ENCODE measurements around the gene ALKBH5.

ALKBH5 gene

DNA sequence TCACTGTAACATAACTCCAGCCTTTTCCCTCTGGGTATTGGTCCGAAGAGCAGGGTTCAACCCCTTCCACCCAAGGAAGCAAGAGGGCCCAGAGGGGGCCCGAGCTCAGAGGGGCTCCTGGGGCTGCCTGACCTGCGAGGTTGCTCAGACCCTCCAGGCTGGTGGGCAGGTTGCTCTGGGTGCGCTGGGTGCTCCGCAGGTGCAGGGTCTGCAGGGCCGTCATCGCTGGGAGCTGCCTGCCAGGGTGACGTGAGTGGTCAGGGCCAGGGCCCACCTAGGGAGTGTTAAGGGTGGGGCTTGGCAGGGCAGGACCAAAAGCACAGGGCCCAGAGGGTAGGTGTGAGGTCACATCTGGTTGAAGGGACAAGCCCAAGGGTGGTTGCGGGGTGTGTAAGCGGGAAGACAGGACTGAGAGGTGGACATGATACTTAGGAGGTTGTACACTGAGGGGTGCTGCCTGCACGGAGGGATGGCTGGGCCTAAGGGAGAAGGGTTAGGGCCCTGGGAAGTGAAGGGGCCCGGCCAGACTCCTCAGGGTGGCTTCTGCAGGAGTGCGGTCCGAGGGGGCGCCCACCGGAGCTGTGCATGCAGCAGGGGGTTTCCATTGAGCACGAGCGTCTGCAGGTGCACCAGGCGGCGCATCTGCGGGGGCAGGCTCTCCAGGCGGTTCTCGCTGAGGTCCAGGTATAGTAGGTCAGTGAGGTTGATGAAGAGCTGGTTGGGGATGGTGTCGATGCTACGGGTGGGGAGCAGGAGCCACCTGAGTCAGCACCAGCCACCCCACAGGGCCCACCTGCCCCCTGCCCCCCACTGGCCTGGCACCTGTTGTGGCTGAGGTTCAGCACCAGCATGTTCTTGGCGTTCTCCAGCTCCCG lies 70.6 kb downstream of the ALKBH5 start:
- Histone ChIP-seq H3K79me2 (ENCODE audit: insufficient read depth, low read length) (no peaks in the 10 kb centered on the region), H3K4me2 (ENCODE audit: low read length) (no peak overlapping the region), H3K27ac (ENCODE audit: low read depth, low read length, poor library complexity, severe bottlenecking) (no peak overlapping the region), H3K4me3 (ENCODE audit: low read depth, low read length, poor library complexity, severe bottlenecking) (no peak overlapping the region), H3K9me2 (ENCODE audit: low read depth, low read length) (no peaks in the 10 kb centered on the region), H3K9me3 (ENCODE audit: low read length) (no peaks in the 10 kb centered on the region), H4K20me1 (ENCODE audit: insufficient read depth, low read length) (no peaks in the 10 kb centered on the region), H3F3A (ENCODE audit: insufficient read depth, low read length) (no peaks in the 10 kb centered on the region), H3K9ac (ENCODE audit: low read length) (no peak overlapping the region), H3K4me1 (ENCODE audit: insufficient read depth, low read length, severe bottlenecking) (peaks cover 15% of the 10 kb centered on the region), H2AFZ (ENCODE audit: low read length) (no peak overlapping the region), H3K36me3 (ENCODE audit: insufficient read depth, low read length) (peaks cover 50% of the 10 kb centered on the region; the same call in 1 of the 2 replicates), H3K27me3 (ENCODE audit: insufficient read depth, low read length) (no peaks in the 10 kb centered on the region)
- TF ChIP-seq, protein P1, sequence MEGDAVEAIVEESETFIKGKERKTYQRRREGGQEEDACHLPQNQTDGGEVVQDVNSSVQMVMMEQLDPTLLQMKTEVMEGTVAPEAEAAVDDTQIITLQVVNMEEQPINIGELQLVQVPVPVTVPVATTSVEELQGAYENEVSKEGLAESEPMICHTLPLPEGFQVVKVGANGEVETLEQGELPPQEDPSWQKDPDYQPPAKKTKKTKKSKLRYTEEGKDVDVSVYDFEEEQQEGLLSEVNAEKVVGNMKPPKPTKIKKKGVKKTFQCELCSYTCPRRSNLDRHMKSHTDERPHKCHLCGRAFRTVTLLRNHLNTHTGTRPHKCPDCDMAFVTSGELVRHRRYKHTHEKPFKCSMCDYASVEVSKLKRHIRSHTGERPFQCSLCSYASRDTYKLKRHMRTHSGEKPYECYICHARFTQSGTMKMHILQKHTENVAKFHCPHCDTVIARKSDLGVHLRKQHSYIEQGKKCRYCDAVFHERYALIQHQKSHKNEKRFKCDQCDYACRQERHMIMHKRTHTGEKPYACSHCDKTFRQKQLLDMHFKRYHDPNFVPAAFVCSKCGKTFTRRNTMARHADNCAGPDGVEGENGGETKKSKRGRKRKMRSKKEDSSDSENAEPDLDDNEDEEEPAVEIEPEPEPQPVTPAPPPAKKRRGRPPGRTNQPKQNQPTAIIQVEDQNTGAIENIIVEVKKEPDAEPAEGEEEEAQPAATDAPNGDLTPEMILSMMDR (IDR thresholded peaks at IDR 0.05; ENCODE audit: low read length): no peak

DNA sequence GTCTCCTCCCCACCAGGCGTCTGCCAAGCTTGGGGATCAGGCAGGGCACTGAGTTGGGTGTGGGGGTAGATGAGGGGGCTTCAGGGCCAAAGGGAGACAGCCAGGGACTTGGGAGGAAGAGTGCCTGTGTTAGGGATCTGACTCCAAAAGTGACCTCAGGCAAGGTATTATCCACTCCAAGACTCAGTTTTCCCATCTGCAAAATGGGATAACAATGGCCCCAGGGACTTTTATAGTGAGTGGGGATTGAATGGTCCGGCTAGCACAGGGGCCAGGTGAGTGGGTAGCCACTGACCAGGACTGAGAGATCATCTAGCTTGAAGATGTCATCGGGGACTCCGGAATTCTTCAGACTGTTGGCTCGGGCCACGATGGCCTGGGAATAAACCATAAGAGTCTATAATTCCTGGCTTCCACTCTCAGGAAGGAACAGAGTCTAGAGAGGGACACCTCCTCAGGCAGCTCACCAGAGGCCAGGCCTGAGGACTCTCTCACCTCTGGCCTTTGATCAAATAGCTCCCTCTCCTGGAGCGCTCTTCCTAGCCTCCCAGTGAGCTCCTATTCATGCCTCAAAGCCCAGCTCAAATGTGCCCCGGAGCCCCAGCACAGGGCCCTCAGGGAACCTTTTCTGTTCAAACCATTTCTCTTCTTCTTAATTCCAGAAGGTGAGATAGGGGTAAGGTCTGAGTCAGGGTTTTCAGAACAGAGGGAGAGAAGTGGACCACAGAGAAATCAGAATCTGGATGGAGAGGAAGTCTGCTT lies 71.4 kb downstream of the ALKBH5 start:
- no peaks in the 10 kb centered on the region for H3K27me3 ChIP-seq (ENCODE audit: insufficient read depth, low read length)

DNA sequence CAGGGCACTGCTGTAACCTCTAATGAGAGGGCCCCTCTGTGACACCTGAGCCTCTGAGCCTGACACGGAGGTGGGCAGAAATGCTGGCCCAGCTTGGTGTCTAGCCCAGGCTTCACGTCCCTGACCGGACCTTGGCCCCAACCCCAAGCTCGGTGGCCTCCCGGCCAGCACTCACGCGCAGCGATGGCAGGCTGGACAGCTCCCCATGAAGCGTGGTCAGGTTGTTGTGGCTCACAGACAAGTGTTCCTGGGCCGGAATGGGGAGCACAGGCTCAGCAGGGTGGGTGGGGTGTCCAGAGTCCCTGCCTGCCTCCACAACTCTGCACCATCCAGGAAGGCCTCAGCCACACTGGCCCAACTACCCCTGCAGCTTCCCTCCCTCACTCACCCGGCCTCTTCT lies 72.7 kb downstream of the ALKBH5 start:
- Histone ChIP-seq H3K4me1 (ENCODE audit: insufficient read depth, low read length, severe bottlenecking) (peaks cover 29% of the 10 kb centered on the region), H3K36me3 (ENCODE audit: insufficient read depth, low read length) (peaks cover 36% of the 10 kb centered on the region; the same call in 1 of the 2 replicates), H3K79me2 (ENCODE audit: insufficient read depth, low read length) (no peaks in the 10 kb centered on the region), H3K9ac (ENCODE audit: low read length) (no peak overlapping the region), H2AFZ (ENCODE audit: low read length) (no peak overlapping the region), H3K4me3 (ENCODE audit: low read depth, low read length, poor library complexity, severe bottlenecking) (no peak overlapping the region), H3K27me3 (ENCODE audit: insufficient read depth, low read length) (no peaks in the 10 kb centered on the region), H4K20me1 (ENCODE audit: insufficient read depth, low read length) (no peaks in the 10 kb centered on the region), H3K9me3 (ENCODE audit: low read length) (no peaks in the 10 kb centered on the region), H3F3A (ENCODE audit: insufficient read depth, low read length) (no peaks in the 10 kb centered on the region), H3K4me2 (ENCODE audit: low read length) (no peak overlapping the region), H3K9me2 (ENCODE audit: low read depth, low read length) (no peaks in the 10 kb centered on the region), H3K27ac (ENCODE audit: low read depth, low read length, poor library complexity, severe bottlenecking) (no peak overlapping the region)
- TF ChIP-seq, protein P1 (IDR thresholded peaks at IDR 0.05; ENCODE audit: low read length): no peak
- no peak for TF ChIP-seq EZH2 (IDR thresholded peaks at IDR 0.05; ENCODE audit: borderline replicate concordance, low read length)

More for the DNA sequence above, 71.4 kb downstream of the ALKBH5 start:
- Histone ChIP-seq H3K4me2 (ENCODE audit: low read length) (no peak overlapping the region), H3K9me3 (ENCODE audit: low read length) (no peaks in the 10 kb centered on the region), H3K36me3 (ENCODE audit: insufficient read depth, low read length) (peaks cover 47% of the 10 kb centered on the region; the same call in 1 of the 2 replicates), H3F3A (ENCODE audit: insufficient read depth, low read length) (no peaks in the 10 kb centered on the region), H3K9me2 (ENCODE audit: low read depth, low read length) (no peaks in the 10 kb centered on the region), H3K4me3 (ENCODE audit: low read depth, low read length, poor library complexity, severe bottlenecking) (no peak overlapping the region), H3K4me1 (ENCODE audit: insufficient read depth, low read length, severe bottlenecking) (peaks cover 23% of the 10 kb centered on the region), H4K20me1 (ENCODE audit: insufficient read depth, low read length) (no peaks in the 10 kb centered on the region), H3K9ac (ENCODE audit: low read length) (no peak overlapping the region), H3K79me2 (ENCODE audit: insufficient read depth, low read length) (no peaks in the 10 kb centered on the region), H2AFZ (ENCODE audit: low read length) (no peak overlapping the region), H3K27ac (ENCODE audit: low read depth, low read length, poor library complexity, severe bottlenecking) (no peak overlapping the region)
- no peak for TF ChIP-seq EZH2 (IDR thresholded peaks at IDR 0.05; ENCODE audit: borderline replicate concordance, low read length)
- TF ChIP-seq, protein P1 (IDR thresholded peaks at IDR 0.05; ENCODE audit: low read length): no peak

Data from OCI-LY1 (cell line).